NCI-H82 treated with DMSO at 0.1 percent for 48 hours (cell line): ENCODE results near the gene PSTPIP1.

ENCODE experiments used
- DNase-seq: peaks from one replicate; lab custom pipeline; 2025; ENCODE audit not compliant: unreplicated experiment; lab: John Stamatoyannopoulos, UW

The PSTPIP1 gene

GRCh38 chr15:76978522-76979330 is 16.2 kb upstream of the PSTPIP1 start:
- no peak for DNase-seq

- DNase-seq: no peak
Measured at GRCh38 chr15:76979331-76979925, 15.5 kb upstream of the PSTPIP1 start.

- DNase-seq: no peak
Measured at GRCh38 chr15:76979996-76980520, 14.9 kb upstream of the PSTPIP1 start.

- no peak for DNase-seq
Measured at GRCh38 chr15:76982356-76982755, 12.6 kb upstream of the PSTPIP1 start.

GRCh38 chr15:76982756-76983155 is 12.2 kb upstream of the PSTPIP1 start:
- DNase-seq: no peak

- no peak for DNase-seq
Measured at GRCh38 chr15:76983590-76984375, 11.1 kb upstream of the PSTPIP1 start.

- DNase-seq: no peak
Measured at GRCh38 chr15:76986743-76987142, 8.2 kb upstream of the PSTPIP1 start.

- no peak for DNase-seq
Measured at GRCh38 chr15:76987276-76987675, 7.7 kb upstream of the PSTPIP1 start.

- no peak for DNase-seq
Measured at GRCh38 chr15:76987896-76988860, 6.7 kb upstream of the PSTPIP1 start.

GRCh38 chr15:76988867-76989780 is 5.8 kb upstream of the PSTPIP1 start:
- no peak for DNase-seq

- DNase-seq: no peak
Measured at GRCh38 chr15:76991048-76991447, 3.9 kb upstream of the PSTPIP1 start.

GRCh38 chr15:76991741-76992645 is 2.9 kb upstream of the PSTPIP1 start:
- no peak for DNase-seq

GRCh38 chr15:76993114-76993725 is 1.7 kb upstream of the PSTPIP1 start:
- no peak for DNase-seq

- no peak for DNase-seq
Measured at GRCh38 chr15:76994001-76994400, 925 bp upstream of the PSTPIP1 start.

GRCh38 chr15:76994496-76994895 is 430 bp upstream of the PSTPIP1 start:
- DNase-seq: no peak

- DNase-seq: no peak
Measured at GRCh38 chr15:76996076-76996525, 1.2 kb downstream of the PSTPIP1 start.

GRCh38 chr15:76996526-76997401 is 1.8 kb downstream of the PSTPIP1 start:
- DNase-seq: no peak
